Measurements from ENCODE around the gene EXOC1L.

The EXOC1L gene

GRCh38 chr4:55880652-55881280, 61.2 kb downstream of the EXOC1L start:
- no peak for DNase-seq (ENCODE audit: low spot score)
- no peak for FAIRE-seq

- DNase-seq (ENCODE audit: low spot score) (no peak), FAIRE-seq (no peak)
Measured at GRCh38 chr4:55884093-55884850, 64.7 kb downstream of the EXOC1L start.

- no peak for FAIRE-seq
- no peak for DNase-seq (ENCODE audit: low spot score)
Measured at GRCh38 chr4:55884851-55885219, 65.2 kb downstream of the EXOC1L start.
